GM12878 (cell line): Measurements from ENCODE around the gene MEIOSIN. TPM values are rescaled to one million over a fixed set of nuclear protein-coding genes. Genes with fewer than 3 reads are reported as not detected.

ENCODE experiments used
- ATAC-seq: fragments of 200-7000 bp; cut with Tn5 transposase; 3 replicates; pipeline ENCODE4 v1.9.1; 2020; ENCODE audit warnings: mild to moderate bottlenecking, moderate library complexity
- BruUV-seq: library from RNA; stranded (reverse); fragments of 400-500 nt; replicated peaks from 2 replicates; lab custom pipeline; 2021; lab: Mats Ljungman, UMichigan
- CTCF ChIA-PET: fragments of 300-600 bp; sonication (Branson Sonifier 250); formaldehyde crosslinking; extraction: SDS; loops from one replicate; lab custom pipeline; 2021; ENCODE audit warnings: inconsistent platforms; lab: Yijun Ruan, JAX
- POLR2A ChIA-PET: fragments of 350-600 bp; formaldehyde crosslinking; extraction: SDS; loops from one replicate; lab custom pipeline; 2021; ENCODE audit warnings: inconsistent platforms; lab: Charles Lee
- RAD21 ChIA-PET: fragments of 300-600 bp; sonication (Branson Sonifier 250); formaldehyde crosslinking; loops from one replicate; lab custom pipeline; 2023; ENCODE audit warnings: antibody characterized with exemption; ENCODE audit not compliant: unreplicated experiment; lab: Charles Lee
- SMC1A ChIA-PET: fragments of 300-600 bp; sonication (Branson Sonifier 250); formaldehyde crosslinking; loops from one replicate; lab custom pipeline; 2023; ENCODE audit not compliant: unreplicated experiment, uncharacterized antibody; lab: Charles Lee
- DNase-seq: peaks from one replicate; pipeline ENCODE4 v3.0.0-alpha.2; 2011; ENCODE audit warnings: low read depth, low spot score
- FAIRE-seq: peaks from 3 replicates; lab custom pipeline; 2011; peaks lifted over from hg19 to GRCh38; lab: Jason Lieb, UNC
- H2AFZ ChIP-seq: 2 replicates; pipeline ENCODE4 v1.6.0; 2011; ENCODE audit warnings: low read depth, low read length, control low read depth; ENCODE audit not compliant: control insufficient read depth
- H3K27ac ChIP-seq: 2 replicates; pipeline ENCODE4 v1.5.1; 2011; ENCODE audit warnings: control low read depth; ENCODE audit not compliant: control insufficient read depth, insufficient read depth
- H3K27me3 ChIP-seq, 2 experiments: replicated peaks in 1 of 2; 2 replicates each; pipeline versions ENCODE4 v1.6.0 to v1.6.1; 2011; ENCODE audit warnings: low read length in 1 of 2; ENCODE audit not compliant: control insufficient read depth in 2 of 2, insufficient read depth in 2 of 2
- H3K36me3 ChIP-seq, 2 experiments: 2 replicates each; pipeline ENCODE4 v1.5.1; 2011; ENCODE audit warnings: low read length in 1 of 2; ENCODE audit not compliant: control insufficient read depth in 2 of 2, insufficient read depth in 2 of 2
- H3K4me1 ChIP-seq: 2 replicates; pipeline ENCODE4 v1.6.1; 2011; ENCODE audit warnings: mild to moderate bottlenecking, low read length, moderate library complexity, mixed read lengths; ENCODE audit not compliant: control insufficient read depth, insufficient read depth
- H3K4me2 ChIP-seq: 2 replicates; pipeline ENCODE4 v1.6.0; 2011; ENCODE audit warnings: control low read depth; ENCODE audit not compliant: control insufficient read depth, insufficient read depth
- H3K4me3 ChIP-seq: fragments of 200-600 bp; sonication (generic); 2 replicates; pipeline ENCODE4 v1.5.1; 2016
- H3K79me2 ChIP-seq: 2 replicates; pipeline ENCODE4 v1.6.0; 2011; ENCODE audit warnings: low read length; ENCODE audit not compliant: control insufficient read depth, insufficient read depth
- H3K9ac ChIP-seq: 2 replicates; pipeline ENCODE4 v1.8.0; 2011; ENCODE audit warnings: low read length, control low read depth, mixed read lengths; ENCODE audit not compliant: control insufficient read depth, insufficient read depth
- H3K9me3 ChIP-seq: replicated peaks from 3 replicates; pipeline ENCODE4 v1.5.1; 2011; ENCODE audit warnings: mild to moderate bottlenecking, low read length; ENCODE audit not compliant: control insufficient read depth, insufficient read depth
- H4K20me1 ChIP-seq: 2 replicates; pipeline ENCODE4 v1.6.0; 2011; ENCODE audit not compliant: control insufficient read depth, insufficient read depth
- ESRRA ChIP-seq: IDR thresholded peaks from 2 replicates; pipeline ENCODE4 v1.6.1; 2012; ENCODE audit warnings: mild to moderate bottlenecking, low read length, improper control_type of control experiment
- FOXM1 ChIP-seq: IDR thresholded peaks from 2 replicates; pipeline ENCODE4 v1.6.1; 2012; ENCODE audit warnings: low read depth, mild to moderate bottlenecking, inconsistent platforms, low read length, moderate library complexity
- MXI1 ChIP-seq: fragments of 150-350 bp; IDR thresholded peaks from 2 replicates; pipeline ENCODE4 v1.6.1; 2011; ENCODE audit warnings: low read depth, mild to moderate bottlenecking, inconsistent platforms, low read length, improper control_type of control experiment
- NRF1 ChIP-seq: conservative IDR thresholded peaks from 2 replicates; pipeline ENCODE4 v1.6.1; 2011; ENCODE audit warnings: mild to moderate bottlenecking, low read depth, low read length, improper control_type of control experiment
- RCOR1 ChIP-seq: conservative IDR thresholded peaks from 2 replicates; pipeline ENCODE4 v1.6.1; 2012; ENCODE audit warnings: low read depth, low read length, improper control_type of control experiment
- STAT1 ChIP-seq: fragments of 450-650 bp; conservative IDR thresholded peaks from 2 replicates; pipeline ENCODE4 v1.6.1; 2014; ENCODE audit warnings: antibody characterized with exemption, mild to moderate bottlenecking
- WRNIP1 ChIP-seq: IDR thresholded peaks from 2 replicates; pipeline ENCODE4 v1.6.1; 2011; ENCODE audit warnings: low read depth, low read length, improper control_type of control experiment, borderline replicate concordance
- WGBS: methylation state at CpG from one replicate; pipeline ENCODE4 v1.1.6; 2016; ENCODE audit warnings: low lambda C conversion rate; ENCODE audit not compliant: insufficient replicate concordance, insufficient coverage; ENCODE audit errors: missing lambda C conversion rate; 5-methylcytosine and 5-hydroxymethylcytosine counted together
- in situ Hi-C: fragments of 300-500 bp; cut with MboI; formaldehyde crosslinking; loops from 9 replicates; pipeline ENCODE4 v1.14.3; 2018; ENCODE audit warnings: mixed read lengths
- intact Hi-C: fragments of 100-400 bp; cut with micrococcal nuclease; formaldehyde crosslinking; loops from one replicate; pipeline ENCODE4 v1.14.2; 2022; ENCODE audit not compliant: unreplicated experiment
- polyA plus RNA-seq, 11 experiments: library from polyadenylated mRNA; depleted of rRNA in 4 of 11; unstranded in 6 of 11; stranded (reverse) in 5 of 11; fragments of >200 nt; fragmentation: Nextera tagmentation in 4 of 11; fragmentation: Illumina TruSeq in 1 of 11; extraction: Ambion mirVana in 4 of 11; extraction: Trizol in 1 of 11; gene quantifications; 1 replicate in 1 of 11; 2 replicates in 10 of 11; pipeline versions ENCODE4 v1.2.1 to v1.2.3, GENCODE V29; 2011 to 2016; ENCODE audit warnings: inconsistent platforms in 2 of 11, missing spikeins in 2 of 11, low read depth in 1 of 11
- total RNA-seq, 4 experiments: library from RNA; depleted of rRNA in 3 of 4; stranded (reverse); fragments of >200 nt in 3 of 4; fragmentation: Illumina TruSeq in 1 of 4; extraction: Trizol in 1 of 4; gene quantifications; 2 replicates each; pipeline versions ENCODE4 v1.2.1 to v1.2.3, GENCODE V29; 2013 to 2021
- TF ChIP-seq, protein P1 (sequence below): IDR thresholded peaks from 2 replicates; pipeline ENCODE4 v1.6.1; 2011; ENCODE audit warnings: borderline replicate concordance, low read depth, mild to moderate bottlenecking, moderate library complexity, low read length; ENCODE audit not compliant: insufficient read depth, poor library complexity, severe bottlenecking

Gene MEIOSIN
- total and polyA plus RNA-seq, 10 of the 15 experiments (the other 5 are each of a cell fraction or from before 2014, with no cell fraction given): 0.05 to 0.66 (median 0.14) TPM; not detected in 4

DNA sequence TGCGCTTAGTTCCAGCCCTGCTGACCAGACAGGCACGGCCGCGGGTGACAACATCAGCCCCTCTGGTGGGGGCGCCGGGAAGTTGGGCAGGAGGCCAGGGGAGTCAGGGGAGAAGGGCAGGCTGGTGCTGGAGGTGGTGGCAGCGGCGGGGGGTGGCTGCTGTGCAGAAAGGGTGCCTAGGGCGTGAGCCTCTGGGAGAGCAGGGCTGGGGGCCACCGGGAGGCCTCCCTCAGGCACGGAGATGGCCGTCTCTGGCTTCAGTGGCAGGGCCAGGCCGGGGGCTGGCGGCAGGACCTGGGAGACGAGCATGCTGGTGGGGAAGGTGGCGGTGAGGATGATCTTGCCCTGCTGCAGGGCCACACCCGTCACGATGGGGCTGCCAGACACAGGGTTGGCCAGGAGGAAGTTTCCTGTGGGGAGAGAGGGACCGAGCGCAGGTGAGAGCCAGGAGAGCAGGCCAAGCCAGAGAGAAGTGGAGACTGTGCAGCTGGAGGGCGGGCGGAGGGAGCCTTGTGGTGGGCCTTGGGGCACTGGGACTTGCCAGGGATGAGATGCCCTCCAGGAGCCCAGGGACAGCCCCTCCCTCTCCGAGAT, 32.6 kb downstream of the MEIOSIN start:
- TF ChIP-seq, protein P1, sequence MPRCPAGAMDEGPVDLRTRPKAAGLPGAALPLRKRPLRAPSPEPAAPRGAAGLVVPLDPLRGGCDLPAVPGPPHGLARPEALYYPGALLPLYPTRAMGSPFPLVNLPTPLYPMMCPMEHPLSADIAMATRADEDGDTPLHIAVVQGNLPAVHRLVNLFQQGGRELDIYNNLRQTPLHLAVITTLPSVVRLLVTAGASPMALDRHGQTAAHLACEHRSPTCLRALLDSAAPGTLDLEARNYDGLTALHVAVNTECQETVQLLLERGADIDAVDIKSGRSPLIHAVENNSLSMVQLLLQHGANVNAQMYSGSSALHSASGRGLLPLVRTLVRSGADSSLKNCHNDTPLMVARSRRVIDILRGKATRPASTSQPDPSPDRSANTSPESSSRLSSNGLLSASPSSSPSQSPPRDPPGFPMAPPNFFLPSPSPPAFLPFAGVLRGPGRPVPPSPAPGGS: no peak
- TF ChIP-seq STAT1 (no peak), FOXM1 (no peak), RCOR1 (no peak), NRF1 (no peak), WRNIP1 (no peak), MXI1 (no peak), ESRRA (no peak)
- ChIA-PET RAD21 (no interaction called here), CTCF (no interaction called here), SMC1A (no interaction called here), POLR2A (no interaction called here)
- Histone ChIP-seq H3K9ac (no peak overlapping the region), H3K27ac (no peak overlapping the region), H3K27me3 (no peaks in the 10 kb centered on the region), H3K9me3 (no peaks in the 10 kb centered on the region), H3K4me1 (peaks cover 4% of the 10 kb centered on the region), H2AFZ (no peak overlapping the region), H3K36me3 (no peaks in the 10 kb centered on the region), H3K4me2 (no peak overlapping the region), H3K79me2 (no peaks in the 10 kb centered on the region; the same call in 1 of the 2 replicates), H3K4me3 (no peak overlapping the region), H4K20me1 (no peaks in the 10 kb centered on the region)
- WGBS: 86% methylated on average over 23 of the region's 23 CpGs
- FAIRE-seq (no peak), ATAC-seq (no peak), DNase-seq (no peak)
- no TSS peak for BruUV-seq
- intact Hi-C loops (loop anchor here (5.0 kb wide), 2 partner anchors 33 to 73 kb away; partner anchors contain the start of genes FBXO46, MEIOSIN, QPCTL and SNRPD2), in situ Hi-C loops (no loop called here)
